GM21619 (cell line): ENCODE measurements around the gene SNX27.
A peak's percentile ranks its signal among the peaks of the same experiment; 100 is the strongest.

Experiments used
- ATAC-seq: cut with Tn5 transposase; IDR thresholded peaks from one replicate; pipeline ENCODE4 v1.9.1; 2021; ENCODE audit not compliant: unreplicated experiment

The SNX27 gene

DNA sequence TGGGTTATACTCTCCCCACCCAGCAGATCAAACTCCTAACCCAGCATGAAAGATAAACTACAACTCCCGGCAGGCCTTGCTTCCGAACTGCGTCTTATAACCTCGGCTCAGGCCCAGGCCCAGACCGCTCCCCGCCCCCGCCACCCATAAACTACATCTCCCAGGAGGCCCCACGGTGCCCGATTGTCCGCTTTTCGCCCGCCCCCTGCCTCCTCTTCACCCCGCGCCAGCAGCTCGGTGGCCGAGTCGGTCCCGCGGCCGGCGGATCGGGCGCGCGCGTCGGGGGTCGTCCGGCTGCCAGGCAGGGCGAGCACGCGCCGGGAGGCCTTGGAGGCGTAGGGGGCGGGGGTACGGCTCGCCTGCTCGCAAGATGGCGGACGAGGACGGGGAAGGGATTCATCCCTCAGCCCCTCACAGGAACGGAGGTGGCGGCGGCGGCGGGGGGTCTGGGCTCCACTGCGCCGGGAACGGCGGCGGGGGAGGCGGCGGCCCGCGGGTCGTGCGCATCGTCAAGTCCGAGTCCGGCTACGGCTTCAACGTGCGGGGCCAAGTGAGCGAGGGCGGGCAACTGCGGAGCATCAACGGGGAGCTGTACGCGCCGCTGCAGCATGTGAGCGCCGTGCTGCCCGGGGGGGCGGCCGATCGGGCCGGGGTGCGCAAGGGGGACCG, at the start of gene SNX27:
Gene SNX27 (plus strand): TSS at position 219 of the 669 bp plus-strand sequence. CDS start 152 bp downstream, at position 371.
- ATAC-seq, result peak; percentile 96

GRCh38 chr1:151562661-151563060, 49.2 kb upstream of the SNX27 start:
- ATAC-seq, result no peak

DNA sequence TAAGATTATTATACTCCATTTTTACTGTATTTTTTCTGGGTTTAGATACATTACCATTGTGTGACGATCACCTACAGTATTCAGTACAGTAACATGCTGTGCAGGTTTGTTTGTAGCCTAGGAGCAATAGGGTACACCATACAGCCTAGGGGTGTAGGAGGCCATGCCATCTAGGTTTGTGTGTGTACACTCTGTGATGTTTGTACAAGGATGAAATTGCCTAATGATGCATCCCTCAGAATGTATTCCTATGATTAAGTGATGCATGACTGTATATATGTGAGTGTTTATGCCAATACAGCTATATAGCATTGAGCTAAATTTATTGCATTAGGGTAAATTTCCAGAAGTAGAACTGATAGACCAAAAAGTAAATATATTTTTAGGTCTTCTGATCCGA, 48.5 kb upstream of the SNX27 start:
- ATAC-seq, result no peak

DNA sequence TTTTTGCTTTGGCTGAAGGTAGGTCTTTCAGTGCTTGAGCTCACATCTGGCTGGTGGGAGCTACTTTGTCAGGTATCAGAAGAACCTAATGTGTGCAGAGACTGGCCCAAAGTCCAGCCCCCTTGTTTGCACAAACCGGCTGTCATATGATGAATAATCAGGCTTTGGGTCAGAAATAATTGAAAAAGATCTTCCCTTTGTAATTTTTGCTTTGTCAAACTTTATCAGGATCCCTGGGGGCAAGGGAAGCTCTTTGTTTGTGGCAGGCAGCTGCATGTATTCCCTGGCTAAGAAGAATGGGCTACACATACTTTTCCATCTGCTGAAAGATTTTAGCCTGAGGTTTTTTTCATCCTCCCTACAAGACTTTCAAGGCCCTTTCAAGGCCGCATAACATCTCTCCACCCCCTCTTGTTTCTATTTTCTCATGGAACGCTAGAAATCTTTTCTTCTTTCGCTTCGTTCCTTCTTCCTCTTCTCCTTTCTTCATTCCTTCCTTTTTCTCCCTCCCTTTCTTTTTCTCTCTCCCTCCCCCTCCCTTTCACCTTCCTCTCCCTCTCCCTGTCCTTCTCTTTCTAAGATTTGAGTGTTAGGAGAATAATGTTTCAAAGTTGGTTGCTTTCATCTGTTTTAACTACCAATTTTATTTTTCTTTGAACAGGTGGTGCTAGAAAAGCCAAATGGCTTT, 46.2 kb upstream of the SNX27 start:
- ATAC-seq, result no peak

DNA sequence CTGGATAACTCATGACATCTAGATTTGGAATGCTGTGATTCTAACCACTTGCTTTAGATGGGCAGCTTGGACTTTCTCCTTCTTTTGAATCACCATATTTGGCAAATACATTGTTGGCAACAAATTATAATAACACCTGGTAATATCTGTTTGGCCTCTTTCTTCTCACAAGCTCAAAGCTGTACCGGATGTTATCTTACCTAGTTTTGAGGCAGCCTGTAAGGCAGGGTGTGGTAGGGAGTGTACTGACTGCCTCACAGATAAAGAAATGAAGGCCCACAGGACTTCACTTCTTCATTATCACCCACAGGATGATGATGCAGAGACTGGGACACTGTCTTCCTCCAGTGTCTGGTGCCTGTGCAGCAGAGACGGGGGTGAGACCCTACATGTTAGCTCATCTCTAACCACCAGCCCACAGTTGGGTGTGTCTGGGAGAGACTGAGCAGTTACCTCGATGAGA, 43.2 kb upstream of the SNX27 start:
- ATAC-seq, result no peak

GRCh38 chr1:151570819-151571218, 41.0 kb upstream of the SNX27 start:
- ATAC-seq, result no peak

GRCh38 chr1:151574575-151575529, 37.0 kb upstream of the SNX27 start:
- ATAC-seq, result no peak

DNA sequence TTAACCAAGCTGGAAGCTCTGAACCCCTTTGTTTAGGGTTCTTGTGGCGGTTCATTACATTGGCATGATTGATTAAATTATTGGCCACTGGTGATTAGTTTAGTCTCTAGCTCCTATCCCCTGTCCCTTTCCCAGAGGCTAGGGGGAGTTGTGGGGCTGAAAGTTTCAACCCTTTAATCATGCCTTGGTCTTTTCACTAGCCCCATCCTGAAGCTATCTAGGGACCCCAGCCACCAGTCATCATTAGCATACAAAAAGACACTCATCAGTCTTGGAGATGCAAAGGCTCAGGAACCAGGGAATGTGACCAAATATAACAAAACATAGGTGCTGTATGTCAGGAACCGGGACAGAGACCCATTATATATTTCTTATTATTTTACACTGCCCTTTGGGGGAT, 34.7 kb upstream of the SNX27 start:
- ATAC-seq, result no peak

DNA sequence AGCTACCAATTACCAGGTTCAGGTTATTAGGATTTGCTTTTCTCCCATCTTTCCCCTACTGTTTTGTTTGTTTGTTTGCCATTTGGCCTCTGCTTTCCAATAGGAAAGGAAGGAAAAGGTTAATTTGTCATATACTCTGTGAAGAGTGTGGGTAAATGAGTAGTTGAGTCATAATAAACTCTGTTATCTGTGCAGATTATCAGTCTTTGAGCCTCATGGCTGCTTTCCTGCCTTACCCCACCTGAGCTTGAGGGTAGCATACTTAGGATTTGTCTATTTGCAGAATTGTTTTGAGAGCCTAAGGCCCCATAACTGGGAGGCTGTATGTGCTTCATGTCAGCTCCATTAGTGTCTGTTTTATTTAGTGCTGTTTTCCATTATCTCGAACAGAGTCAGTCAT, 32.9 kb upstream of the SNX27 start:
- ATAC-seq, result no peak

GRCh38 chr1:151579436-151580225, 32.2 kb upstream of the SNX27 start:
- ATAC-seq, result no peak

- no peak for ATAC-seq
These were observed 30.4 kb upstream of the SNX27 start for GRCh38 chr1:151581451-151581850.

GRCh38 chr1:151581921-151582320, 29.9 kb upstream of the SNX27 start:
- no peak for ATAC-seq

- ATAC-seq, result no peak
These were observed 28.1 kb upstream of the SNX27 start for GRCh38 chr1:151583796-151584195.

GRCh38 chr1:151584278-151584677, 27.6 kb upstream of the SNX27 start:
- ATAC-seq, result no peak

DNA sequence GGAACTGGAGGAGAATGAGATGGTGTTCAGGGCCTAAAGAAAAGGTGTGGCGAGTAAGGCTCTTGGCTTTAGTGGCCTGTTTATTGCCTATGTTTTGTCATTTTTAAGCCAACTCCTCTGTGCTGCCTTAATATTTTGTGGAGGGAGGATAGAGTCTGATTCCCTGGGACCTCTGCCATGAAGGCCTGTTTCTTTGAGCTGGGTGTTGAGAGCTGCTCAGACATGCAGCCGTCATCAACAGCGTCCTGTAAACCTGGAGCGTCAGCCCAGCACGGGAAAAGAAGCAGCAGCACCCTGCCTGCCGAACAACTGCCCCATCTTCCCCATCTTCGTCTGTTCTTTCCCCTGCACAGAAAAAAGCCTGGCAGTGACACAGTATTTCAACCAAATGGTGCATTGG, 27.1 kb upstream of the SNX27 start:
- no peak for ATAC-seq

DNA sequence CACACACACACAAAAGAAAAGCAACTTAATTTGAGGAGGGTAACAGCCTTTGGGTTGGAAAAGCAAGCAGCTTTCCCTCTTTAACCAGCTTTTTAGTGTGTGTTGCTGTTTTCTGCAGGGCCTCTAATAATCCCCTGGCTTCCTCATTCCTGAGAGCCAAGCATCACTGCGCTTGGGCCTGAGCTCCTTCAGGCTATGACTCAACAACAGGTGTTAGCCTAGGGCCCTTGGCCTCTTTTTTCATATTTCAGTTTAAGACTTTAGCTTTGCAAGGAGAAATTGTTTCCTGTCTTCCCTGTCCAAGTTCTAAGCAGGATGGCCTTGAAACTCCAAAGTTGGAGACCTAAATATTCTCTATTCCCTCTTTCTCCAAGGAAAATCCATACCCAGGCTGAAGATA, 26.2 kb upstream of the SNX27 start:
- no peak for ATAC-seq

GRCh38 chr1:151590961-151591360, 20.9 kb upstream of the SNX27 start:
- no peak for ATAC-seq

- ATAC-seq, result no peak
These were observed 18.1 kb upstream of the SNX27 start for GRCh38 chr1:151593730-151594129.

GRCh38 chr1:151594143-151594625, 17.7 kb upstream of the SNX27 start:
- no peak for ATAC-seq

- ATAC-seq, result no peak
These were observed 15.5 kb upstream of the SNX27 start for GRCh38 chr1:151596166-151596953.
